Thoracic aorta endothelial cell (primary cell): ENCODE data around the gene AOAH. TPM values are rescaled to one million over a fixed set of nuclear protein-coding genes. Genes with fewer than 3 reads are reported as not detected.

Experiments
- total RNA-seq: library from RNA; depleted of rRNA; stranded (reverse); fragments of >200 nt; gene quantifications from 2 replicates; pipeline ENCODE4 v1.2.3, GENCODE V29; 2012

The AOAH gene, protein sequence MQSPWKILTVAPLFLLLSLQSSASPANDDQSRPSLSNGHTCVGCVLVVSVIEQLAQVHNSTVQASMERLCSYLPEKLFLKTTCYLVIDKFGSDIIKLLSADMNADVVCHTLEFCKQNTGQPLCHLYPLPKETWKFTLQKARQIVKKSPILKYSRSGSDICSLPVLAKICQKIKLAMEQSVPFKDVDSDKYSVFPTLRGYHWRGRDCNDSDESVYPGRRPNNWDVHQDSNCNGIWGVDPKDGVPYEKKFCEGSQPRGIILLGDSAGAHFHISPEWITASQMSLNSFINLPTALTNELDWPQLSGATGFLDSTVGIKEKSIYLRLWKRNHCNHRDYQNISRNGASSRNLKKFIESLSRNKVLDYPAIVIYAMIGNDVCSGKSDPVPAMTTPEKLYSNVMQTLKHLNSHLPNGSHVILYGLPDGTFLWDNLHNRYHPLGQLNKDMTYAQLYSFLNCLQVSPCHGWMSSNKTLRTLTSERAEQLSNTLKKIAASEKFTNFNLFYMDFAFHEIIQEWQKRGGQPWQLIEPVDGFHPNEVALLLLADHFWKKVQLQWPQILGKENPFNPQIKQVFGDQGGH
- total RNA-seq, result not detected in 2 replicates

DNA sequence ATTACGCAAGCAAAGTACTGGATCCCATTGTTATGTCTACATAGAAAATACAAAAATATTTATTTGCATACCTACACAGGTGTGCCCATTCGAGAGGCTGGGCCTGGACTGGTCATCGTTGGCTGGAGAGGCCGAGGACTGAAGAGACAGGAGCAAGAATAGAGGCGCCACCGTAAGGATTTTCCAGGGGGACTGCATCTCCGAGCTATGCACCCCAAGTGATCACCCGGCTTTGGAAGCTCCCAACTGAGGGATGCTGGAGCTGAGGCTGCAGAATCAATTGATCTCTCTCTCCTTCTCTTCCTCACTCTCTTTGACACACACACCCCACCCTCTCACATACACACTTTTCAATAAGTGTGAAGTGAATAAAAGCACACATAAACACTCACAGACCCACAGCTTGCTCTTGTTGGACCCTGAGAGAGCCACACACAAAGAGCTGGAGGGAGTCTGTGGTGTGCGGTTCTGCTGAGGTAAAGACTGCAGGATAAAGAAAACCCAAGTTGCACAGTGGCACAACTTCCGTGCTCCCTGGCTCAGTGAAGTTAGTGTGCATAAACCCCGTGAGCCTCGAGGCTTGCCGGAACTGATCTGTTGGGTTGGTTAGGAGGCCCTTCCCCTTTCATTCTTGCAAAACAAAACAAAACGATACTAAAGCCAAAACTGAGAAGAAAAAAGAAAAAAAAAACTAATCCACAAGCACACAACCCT is at the start of gene AOAH:
Gene AOAH, minus strand, starts transcription at position 544 of the 714 bp plus-strand sequence. Its CDS starts 346 bp downstream, at position 198.

